UCSD-AML1 (cell line): ENCODE data around the gene SMARCD3.

Experiments
- DNase-seq: peaks from one replicate; lab custom pipeline; 2025; ENCODE audit not compliant: unreplicated experiment; lab: John Stamatoyannopoulos, UW

The SMARCD3 gene

DNA sequence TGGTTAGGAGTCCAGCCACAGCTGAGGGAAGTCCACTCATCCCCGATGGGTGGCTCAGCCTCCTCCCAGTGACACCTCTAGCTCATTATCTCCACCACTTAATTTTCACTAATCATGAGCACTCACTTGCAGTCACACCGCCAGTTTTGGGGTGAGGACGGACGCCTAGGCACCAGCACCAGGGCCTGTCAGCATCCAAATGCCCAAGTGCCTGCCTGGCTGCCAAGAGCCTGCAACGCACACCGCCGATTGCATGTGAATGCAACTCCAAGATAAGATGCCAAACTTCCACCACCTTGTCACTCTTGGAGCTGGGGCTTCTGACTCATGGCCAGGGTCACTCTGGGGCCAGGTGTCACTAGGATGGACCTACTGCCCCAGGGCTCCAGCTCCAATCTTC, 24.4 kb upstream of the SMARCD3 start:
- no peak for DNase-seq

- DNase-seq, result no peak
Observed at GRCh38 chr7:151272405-151272804, 23.9 kb upstream of the SMARCD3 start.

GRCh38 chr7:151271699-151272355, 23.3 kb upstream of the SMARCD3 start:
- DNase-seq, result no peak

- DNase-seq, result no peak
Observed at GRCh38 chr7:151269511-151269910, 21.0 kb upstream of the SMARCD3 start.

DNA sequence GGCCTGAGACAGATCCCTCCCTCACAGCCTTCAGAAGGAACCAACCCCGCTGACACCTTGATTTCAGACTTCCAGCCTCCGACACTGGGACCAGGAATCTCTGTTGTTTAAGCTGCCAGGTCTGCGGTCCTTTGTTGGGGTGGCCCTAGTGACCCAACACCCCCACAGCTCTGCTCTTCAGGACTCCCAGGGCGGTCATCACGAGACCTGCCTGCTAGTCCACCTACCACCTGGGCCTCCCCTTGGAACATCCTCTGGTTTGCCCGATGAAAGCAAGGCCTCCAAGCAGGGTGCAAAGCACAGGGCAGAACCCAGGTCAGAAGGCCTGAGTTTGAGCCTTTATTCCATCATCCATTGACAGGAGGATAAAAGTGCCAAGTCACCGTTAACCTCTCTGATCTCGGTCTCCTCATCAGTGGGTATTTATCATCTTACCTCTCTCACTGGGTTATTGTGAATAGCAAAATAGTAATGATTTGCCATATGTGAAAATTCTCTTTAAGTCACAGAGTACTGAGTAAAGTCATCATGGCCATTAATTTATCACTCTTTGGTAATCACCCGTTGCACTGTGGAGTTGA, 16.9 kb upstream of the SMARCD3 start:
- no peak for DNase-seq

DNA sequence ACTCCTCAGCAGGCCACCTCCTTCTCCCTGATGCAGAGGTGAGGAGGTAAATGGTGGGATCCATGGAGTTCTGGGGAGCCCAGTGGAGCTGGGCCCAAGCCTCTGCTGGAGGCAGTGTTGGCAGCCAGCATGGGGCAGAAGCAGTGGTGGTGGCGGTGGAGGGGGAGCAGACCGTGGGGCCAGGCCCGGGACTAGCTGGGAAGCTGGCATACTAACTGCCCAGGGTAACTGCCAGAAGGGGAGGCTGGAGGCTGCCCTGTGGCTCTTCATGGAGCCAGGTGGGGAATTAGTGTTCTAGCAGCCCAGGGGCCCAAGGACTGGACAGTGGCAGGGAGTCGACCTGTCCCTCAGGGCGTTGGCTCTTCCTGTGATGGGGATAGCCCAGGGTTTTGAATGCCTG, 16.1 kb upstream of the SMARCD3 start:
- DNase-seq, result no peak

DNA sequence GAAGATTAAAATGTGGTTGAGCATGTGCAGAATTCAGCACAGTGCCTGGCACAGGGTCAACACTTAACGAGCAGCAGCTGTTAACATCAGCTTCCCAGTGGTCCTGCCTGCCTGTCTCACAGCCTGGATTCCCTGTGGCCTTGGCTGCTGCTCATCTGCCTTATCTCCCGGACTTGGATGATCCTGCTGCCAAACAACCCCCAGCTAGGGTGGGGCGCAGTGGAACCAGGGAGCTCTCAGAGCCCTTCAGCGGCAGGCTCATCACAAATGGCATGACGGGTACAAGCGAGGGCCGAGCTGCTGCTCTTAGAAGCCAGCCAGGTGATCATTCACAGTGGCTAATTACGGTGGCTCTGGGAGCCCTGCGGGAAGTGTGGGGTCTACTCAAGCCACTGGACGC, 13.0 kb upstream of the SMARCD3 start:
- DNase-seq, result no peak

- no peak for DNase-seq
Observed at GRCh38 chr7:151260883-151261282, 12.4 kb upstream of the SMARCD3 start.

- DNase-seq, result no peak
Observed at GRCh38 chr7:151260471-151260870, 12.0 kb upstream of the SMARCD3 start.

GRCh38 chr7:151257990-151258389, 9.5 kb upstream of the SMARCD3 start:
- no peak for DNase-seq

- no peak for DNase-seq
Observed at GRCh38 chr7:151256410-151257045, 8.0 kb upstream of the SMARCD3 start.

DNA sequence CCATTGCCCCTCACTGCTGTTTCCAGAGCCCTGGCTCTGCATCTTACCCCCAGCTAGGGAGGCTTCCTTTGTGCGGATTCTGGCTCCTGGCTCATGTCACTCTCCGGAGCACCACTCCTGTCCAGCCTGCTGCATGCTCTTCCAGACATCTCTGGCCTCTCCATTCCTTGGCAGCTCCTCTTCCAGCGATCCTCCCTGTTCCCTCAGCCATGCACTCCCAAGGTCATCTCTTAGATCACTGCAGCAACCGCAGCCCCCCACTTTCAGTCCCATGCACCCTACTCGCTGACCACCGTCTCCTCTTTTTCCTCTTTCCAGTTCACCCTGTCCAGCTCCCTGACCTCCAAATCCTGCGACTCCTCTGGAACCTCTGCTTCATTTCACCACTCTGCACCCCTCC, 6.9 kb upstream of the SMARCD3 start:
- no peak for DNase-seq

DNA sequence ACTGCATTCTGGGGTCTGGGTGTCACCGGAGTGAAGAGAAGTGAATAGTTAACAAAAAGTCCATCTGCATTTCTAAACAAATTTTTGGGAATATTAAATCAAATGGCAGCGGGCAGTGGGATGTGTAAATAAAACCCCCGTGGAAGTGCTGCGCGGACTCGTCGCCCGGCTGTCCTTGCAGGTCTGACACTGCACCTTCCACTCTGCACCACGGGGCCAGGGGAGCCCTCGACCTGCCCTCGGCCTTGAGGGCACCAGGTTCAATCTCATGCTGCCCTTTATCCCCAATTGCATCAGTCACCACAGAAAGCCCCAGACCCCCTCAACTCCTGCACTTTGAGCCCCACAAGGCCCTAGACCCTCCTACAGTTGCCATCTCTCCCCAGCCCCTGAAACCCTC, 6.4 kb upstream of the SMARCD3 start:
- no peak for DNase-seq

GRCh38 chr7:151254316-151254715, 5.8 kb upstream of the SMARCD3 start:
- DNase-seq, result no peak

GRCh38 chr7:151252961-151253711, 4.6 kb upstream of the SMARCD3 start:
- DNase-seq, result no peak

- DNase-seq, result no peak
Observed at GRCh38 chr7:151252561-151252835, 4.0 kb upstream of the SMARCD3 start.

DNA sequence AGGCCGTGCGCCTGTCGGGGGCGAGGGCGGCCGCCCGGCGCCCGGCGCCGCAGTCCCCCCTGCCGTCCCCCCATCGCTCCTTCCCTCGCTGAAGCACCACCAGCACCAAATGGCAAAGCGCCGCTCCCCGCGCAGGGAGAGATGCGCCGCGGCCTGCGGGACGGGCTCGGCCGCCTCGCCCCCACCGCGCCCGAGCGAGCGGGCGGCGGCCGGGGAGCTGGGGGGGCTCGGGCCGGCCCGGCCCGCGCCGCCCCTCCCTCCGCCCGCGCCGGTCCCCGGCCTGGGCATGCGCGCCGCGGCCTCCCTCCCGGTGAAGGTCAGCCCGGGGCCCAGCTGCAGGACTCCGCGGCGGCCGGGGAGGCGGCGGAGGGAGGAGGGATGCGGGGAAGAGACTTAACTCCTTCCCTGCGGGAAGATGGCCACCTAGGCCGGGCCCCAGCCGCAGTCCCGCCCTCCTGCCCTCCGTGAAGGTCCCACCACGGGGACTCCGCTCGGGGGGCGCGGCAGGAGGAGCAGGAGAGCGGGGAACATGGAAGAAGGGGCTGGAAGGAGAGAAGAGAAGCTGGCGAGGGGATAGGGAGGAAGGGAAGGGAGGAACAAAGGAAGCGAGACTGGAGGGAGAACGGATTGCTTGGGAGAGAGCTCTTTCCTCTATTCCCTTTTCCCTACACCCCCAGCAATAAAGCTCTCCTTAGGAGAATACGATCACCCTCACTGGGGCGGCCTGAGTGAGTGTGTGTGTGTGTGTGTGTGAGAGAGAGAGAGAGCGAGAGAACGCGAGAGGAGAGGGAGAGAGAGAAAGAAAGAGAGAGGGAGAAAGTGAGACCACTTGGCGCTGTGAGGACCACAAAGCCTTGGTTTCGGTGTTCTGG, 3.4 kb upstream of the SMARCD3 start:
- no peak for DNase-seq

DNA sequence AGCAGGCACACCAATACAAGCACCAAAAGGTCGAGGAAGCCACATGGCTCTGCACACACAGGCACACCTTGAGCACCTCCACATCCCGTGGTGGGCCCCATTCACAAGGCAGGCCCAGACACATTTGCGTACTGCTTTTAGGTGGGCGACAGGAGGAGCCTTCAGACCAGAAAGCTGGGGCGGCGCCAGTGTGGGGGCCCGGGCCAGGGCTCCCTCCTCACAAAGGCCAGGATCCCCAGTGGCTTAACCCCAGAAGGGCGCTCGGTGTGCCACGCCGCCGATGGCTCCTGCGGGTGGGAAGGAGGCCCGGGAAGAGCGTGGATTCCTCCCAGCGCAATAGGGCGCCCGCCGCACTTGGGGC, 2.8 kb upstream of the SMARCD3 start:
- DNase-seq, result no peak

- no peak for DNase-seq
Observed at GRCh38 chr7:151250181-151251132, 2.0 kb upstream of the SMARCD3 start.

- DNase-seq, result no peak
Observed at GRCh38 chr7:151249732-151250072, 1.2 kb upstream of the SMARCD3 start.
